Measurements from ENCODE around the gene LRRC1. TPM values are rescaled to one million over a fixed set of nuclear protein-coding genes. Genes with fewer than 3 reads are reported as not detected.

LRRC1 gene
- total and polyA plus RNA-seq, 9 donors = 4.3 to 20.6 (median 8.9) TPM

DNA sequence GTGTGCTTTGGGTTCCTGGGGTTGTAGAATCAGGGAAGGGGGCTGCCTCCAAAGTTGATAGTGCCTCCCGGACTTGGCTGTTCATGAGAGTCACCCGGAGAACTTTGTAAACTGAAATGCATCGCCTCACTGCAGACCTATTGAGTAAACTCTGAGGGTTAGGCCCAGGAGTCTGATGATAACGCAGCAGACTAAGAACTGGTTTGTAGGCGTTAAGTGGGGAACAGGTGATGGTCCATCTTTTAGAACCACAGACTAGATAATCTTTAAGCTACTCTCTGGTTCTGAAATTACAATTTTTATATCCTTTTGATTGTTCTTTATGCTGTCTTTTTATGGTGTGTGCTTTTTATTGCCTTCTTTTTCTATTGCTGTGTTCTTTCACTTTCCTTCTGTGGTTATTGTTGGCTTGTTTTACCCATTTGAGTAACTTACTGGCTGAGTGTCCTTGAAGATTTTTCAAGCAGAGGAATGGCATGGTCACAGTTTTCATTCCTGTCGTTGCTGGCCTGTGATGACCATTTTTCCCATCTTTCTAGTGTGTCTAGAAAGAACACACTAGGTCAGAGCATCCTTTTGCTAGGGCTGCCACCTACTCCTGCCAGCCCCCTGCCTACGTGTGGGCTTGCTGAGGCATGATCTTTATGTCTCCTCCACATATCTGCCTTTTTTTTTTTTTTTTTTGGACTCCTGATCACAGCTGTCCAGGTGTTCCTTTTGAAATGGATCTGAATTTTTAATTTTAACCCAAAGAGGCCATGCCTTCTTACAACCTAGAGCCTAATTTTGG lies 30.9 kb downstream of the LRRC1 start:
- Histone ChIP-seq H3K27ac (no peak overlapping the region), H3K4me3 (no peak overlapping the region), H3K36me3 (no peaks in the 10 kb centered on the region), H3K9me3 (no peaks in the 10 kb centered on the region), H3K4me1 (ENCODE audit: insufficient read depth) (peaks cover 3% of the 10 kb centered on the region), H3K27me3 (no peaks in the 10 kb centered on the region)
- TF ChIP-seq CTCF (IDR thresholded peaks at IDR 0.05) (no peak), EP300 (IDR thresholded peaks at IDR 0.05) (no peak), POLR2A (IDR thresholded peaks at IDR 0.05) (no peak)
- intact Hi-C loops (cut with DNase I) = no loop called here
- DNase-seq = no peak
- WGBS, 3 donors = 79 to 95% (median 93%) methylated on average over 7 of the region's 7 CpGs

DNA sequence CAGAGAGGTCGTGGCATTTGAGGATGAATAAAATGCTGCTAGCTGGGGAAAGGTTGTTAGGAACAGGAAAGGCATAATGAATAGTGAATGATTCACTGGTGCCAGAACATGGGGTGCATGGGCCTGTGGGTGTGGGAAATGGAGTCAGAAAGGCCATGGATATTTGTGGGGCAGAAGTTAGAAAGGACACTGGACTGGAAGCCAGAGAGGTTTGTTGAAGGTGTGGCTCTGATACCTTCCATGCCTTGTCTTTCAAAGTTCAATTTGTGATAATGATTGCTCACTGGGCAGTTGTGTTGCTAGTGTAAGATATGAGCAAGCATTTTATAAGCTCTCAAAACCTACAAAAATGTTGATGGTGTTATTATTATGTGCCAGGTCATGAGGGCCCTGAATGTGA lies 32.7 kb downstream of the LRRC1 start:
- H3K27ac ChIP-seq = no peak overlapping the region
- H3K9me3 ChIP-seq = no peaks in the 10 kb centered on the region
- WGBS, 3 donors = 96 to 100% (median 100%) methylated on average over 1 of the region's 1 CpG
- intact Hi-C loops (cut with DNase I) = no loop called here
- H3K36me3 ChIP-seq = no peaks in the 10 kb centered on the region
- peaks cover 3% of the 10 kb centered on the region for H3K4me1 ChIP-seq (ENCODE audit: insufficient read depth)
- no peak for DNase-seq
- no peak overlapping the region for H3K4me3 ChIP-seq
- H3K27me3 ChIP-seq = no peaks in the 10 kb centered on the region
- no peak for TF ChIP-seq EP300 (IDR thresholded peaks at IDR 0.05)
- TF ChIP-seq POLR2A (IDR thresholded peaks at IDR 0.05) = no peak
- no peak for TF ChIP-seq CTCF (IDR thresholded peaks at IDR 0.05)

DNA sequence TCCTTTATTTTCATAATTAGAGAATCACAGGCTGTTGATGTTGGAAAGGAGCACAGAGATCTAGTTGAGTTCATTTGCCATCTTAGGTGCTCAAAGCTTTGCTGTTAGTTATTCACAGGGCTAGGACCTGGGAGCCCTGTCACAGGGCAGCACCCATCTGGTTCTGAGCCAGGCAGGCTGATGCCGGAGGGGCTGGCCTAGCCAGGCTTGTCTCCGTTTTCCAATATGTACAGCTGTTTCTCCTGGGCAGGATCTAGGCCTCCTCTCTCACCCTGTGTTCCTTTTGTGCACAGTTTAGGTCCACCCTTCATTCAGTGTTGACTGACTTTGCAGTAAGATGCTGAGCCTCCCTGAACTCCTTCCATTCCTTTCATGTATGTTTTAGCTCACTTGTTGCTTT lies 33.4 kb downstream of the LRRC1 start:
- Histone ChIP-seq H3K27ac (no peak overlapping the region), H3K4me1 (ENCODE audit: insufficient read depth) (peaks cover 3% of the 10 kb centered on the region), H3K4me3 (no peak overlapping the region), H3K9me3 (no peaks in the 10 kb centered on the region), H3K27me3 (no peaks in the 10 kb centered on the region), H3K36me3 (no peaks in the 10 kb centered on the region)
- DNase-seq = no peak
- 59 to 70% (median 67%) methylated on average over 2 of the region's 2 CpGs for WGBS, 3 donors
- TF ChIP-seq POLR2A (IDR thresholded peaks at IDR 0.05) (no peak), EP300 (IDR thresholded peaks at IDR 0.05) (no peak), CTCF (IDR thresholded peaks at IDR 0.05) (no peak)
- intact Hi-C loops (cut with DNase I) = no loop called here

GRCh38 chr6:53828966-53829697 lies 34.3 kb downstream of the LRRC1 start:
- no peak overlapping the region for H3K4me3 ChIP-seq
- no peak for DNase-seq
- no peak overlapping the region for H3K27ac ChIP-seq
- intact Hi-C loops (cut with DNase I) = no loop called here
- H3K4me1 ChIP-seq (ENCODE audit: insufficient read depth) = peaks cover 3% of the 10 kb centered on the region
- H3K36me3 ChIP-seq = no peaks in the 10 kb centered on the region
- H3K27me3 ChIP-seq = no peaks in the 10 kb centered on the region
- TF ChIP-seq EP300 (IDR thresholded peaks at IDR 0.05) (no peak), POLR2A (IDR thresholded peaks at IDR 0.05) (no peak), CTCF (IDR thresholded peaks at IDR 0.05) (no peak)
- no peaks in the 10 kb centered on the region for H3K9me3 ChIP-seq
- WGBS, 3 donors = 94 to 96% (median 95%) methylated on average over 3 of the region's 3 CpGs
